ELF-1 (cell line): Measurements from ENCODE around the gene MICAL3.

Experiments used
- DNase-seq: peaks from one replicate; pipeline ENCODE4 v3.0.0-alpha.2; 2016; ENCODE audit warnings: low read depth, low spot score

The MICAL3 gene

DNA sequence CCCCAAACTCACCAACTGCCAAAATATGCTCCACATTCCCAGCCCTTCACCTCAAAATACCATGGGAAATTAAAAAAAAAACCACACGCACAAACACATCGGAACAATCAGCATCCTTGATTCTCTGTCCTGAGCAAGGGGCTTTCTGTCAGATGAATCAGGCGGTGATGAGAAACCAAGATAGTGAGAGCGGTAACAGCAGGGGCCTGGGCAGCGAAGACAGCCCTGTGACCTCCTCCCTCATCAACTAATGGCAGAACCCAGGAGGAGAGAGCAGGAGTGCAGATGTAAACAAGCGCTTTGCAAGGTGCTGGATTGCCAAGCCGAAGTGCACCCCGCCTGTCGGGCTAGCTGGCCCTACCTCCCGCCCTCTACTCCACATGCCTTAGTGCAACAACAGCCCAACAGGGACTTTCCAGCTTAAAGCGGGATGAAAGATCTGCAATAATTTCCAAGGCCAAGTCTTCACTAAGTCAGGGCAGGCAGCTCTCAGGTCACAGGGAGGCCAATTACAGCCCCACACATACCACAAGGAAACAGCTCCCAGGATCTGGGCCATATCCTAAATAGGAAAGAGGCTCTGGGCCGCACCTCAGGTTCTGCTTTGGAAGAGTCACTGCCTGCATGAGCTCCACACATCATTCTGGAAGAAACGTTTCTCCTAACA lies 177.9 kb downstream of the MICAL3 start:
- DNase-seq, result peak; percentile 61

DNA sequence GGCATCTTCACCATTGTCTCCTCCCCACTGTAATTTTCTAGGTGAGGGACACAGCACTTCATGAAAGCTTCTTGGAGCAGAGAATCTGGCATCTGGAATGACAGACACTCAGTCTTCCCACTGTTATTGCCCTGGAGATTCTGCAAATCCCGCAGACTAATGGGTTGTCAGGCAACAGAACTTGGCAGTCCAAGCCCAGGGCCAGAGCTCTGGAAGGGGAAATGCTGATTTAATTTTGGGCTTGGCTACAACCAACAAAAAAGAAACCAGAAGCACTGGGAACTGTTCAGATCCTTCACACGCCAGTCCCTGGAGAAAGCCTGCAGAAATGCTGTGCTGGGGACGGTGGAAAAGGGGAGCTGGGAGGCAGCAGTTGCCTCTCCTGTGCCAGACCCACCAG lies 178.6 kb downstream of the MICAL3 start:
- peak; percentile 43 for DNase-seq

DNA sequence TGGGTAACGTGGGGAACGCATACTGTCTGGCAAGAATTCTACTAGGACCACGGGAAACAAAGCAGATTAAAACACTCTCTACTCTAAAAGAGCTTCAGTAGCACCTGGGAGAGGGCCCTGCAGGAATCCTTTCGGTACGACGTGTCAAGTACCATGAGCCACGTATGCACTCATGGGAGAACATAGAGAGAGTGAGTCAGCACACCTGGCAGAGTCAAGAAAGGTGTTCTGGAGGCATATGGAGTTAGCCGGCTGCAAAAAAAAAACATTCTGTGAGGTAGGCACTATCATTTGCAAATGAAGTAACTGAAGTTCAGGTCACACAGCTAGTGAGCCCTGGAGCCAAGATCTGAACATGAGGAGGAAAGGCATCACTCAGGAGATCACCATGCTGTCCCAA lies 179.0 kb downstream of the MICAL3 start:
- no peak for DNase-seq

DNA sequence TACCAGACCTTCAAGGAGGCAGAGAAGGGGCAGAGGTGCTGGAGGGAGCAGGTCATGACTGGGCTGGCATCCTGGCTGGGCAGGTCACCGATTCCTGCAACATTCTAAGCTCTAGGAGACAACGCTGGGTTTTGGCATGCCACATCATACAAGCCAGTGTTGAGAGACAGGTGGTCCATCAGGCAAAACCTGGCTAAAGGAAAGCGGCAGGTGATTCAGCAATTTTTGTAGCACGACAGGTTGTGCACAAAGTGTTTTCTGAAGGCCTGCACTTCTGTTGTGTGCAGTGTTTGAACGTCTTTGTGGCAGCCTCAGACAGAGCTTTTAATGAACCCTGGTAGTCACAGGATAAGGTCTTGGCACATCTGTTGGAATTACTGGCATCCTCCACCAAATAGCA lies 180.2 kb downstream of the MICAL3 start:
- DNase-seq, result no peak

DNA sequence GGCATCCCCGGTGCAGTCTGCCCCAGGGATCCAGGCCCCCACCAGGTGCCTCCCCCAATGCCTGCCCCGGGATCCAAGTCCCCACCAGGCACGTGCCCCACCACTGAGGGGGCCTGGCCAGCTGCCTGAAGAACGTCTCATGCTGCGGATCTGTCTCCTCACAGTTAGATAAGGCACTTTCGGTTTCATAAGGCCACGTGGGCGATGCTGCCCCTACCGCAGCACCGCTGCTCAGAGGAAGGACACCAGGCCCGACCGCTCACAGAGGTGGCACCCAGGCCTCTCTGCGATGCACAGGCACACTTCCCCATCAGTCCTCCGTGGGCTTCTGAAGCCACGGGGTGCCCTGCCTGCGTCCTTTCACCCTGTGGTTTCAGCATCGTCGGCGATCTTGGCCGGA lies 182.0 kb downstream of the MICAL3 start:
- no peak for DNase-seq

DNA sequence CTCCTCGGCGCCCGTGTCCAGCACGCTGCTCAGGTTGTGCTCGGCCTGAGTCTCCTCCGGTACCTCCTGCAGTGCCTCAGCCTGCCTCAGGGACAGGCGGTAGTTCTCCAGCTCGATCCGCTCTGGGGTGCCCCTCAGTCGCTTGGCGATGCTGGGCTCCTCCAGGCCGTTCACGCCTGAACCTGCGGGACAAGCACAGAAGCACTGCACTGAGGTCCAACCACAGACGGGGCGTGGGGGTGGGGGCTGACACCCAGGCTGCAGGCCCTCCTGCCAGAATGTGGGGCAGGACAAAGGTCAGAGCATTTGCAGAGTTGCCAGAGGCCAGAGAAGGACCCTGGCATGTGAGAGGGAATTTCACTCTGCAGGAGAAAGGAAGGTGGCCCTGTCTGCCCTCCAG lies 182.5 kb downstream of the MICAL3 start:
- DNase-seq, result peak; percentile 56

DNA sequence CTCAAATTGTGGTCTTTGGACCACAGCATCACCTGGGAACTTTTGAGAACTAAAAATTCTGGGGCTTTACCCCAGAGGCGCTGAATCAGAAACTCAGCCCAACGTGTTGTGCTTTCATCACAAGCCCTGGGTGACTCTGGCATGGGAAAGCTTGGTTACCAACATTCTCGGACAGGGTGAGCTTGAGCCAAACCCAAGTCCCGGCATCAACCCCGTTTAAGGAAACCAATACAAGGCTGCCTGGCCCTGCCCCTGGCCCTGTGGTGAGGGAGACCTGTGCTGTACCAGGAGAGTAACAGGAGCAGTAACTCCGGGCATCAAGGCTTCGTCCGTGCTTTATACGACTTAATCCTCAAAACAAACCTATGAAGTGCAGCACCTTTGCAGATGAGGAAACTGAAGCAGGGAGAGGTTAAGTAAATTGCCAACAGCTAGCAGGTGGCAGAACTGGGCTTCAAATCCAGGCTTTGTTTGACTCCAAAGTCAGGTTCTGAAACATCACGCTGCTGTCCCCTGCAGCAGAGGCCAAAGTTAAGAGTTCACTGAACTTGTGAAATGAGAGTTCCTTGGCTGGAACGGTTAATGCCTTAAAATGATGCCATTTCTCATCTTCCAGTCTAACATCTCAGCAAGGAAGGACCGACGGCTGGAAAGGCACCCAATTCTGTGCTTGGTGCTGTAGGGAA lies 186.0 kb downstream of the MICAL3 start:
- DNase-seq, result no peak

DNA sequence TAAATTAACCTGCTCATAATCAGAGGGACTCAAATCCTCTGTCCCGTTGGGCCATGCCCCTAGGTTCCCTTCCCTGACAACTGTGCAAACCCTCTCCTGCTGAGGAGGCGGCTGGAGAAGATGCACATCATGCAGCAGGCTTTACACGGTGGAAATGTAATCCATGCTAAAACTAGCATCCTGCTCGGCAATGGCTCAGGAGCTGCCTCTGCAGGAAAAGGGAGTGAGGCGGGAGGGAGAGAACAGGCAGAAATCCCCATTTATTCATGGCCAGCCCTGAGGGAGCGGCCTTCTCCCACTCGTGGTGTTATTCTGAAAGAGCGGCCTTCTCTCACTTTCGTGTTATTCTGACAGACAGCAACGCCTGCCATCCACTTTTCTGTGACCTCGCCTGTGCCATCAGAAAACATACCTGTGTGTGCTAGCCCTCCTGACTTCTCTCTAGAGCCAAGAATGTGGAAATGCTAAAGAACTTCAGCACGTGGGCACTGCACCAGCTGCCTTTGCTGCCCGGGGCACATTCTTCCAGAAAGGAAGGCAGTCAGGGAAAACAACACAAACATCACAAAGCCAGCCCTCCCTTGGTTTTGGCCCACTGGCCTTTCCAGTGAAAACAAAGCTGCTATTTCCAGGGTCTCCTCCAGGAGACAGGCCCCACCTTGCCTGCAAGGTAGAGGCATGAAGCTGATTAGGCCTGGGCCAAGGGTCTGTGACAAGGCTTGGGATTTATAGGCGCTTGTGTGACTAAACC lies 187.2 kb downstream of the MICAL3 start:
- DNase-seq, result peak; percentile 96

DNA sequence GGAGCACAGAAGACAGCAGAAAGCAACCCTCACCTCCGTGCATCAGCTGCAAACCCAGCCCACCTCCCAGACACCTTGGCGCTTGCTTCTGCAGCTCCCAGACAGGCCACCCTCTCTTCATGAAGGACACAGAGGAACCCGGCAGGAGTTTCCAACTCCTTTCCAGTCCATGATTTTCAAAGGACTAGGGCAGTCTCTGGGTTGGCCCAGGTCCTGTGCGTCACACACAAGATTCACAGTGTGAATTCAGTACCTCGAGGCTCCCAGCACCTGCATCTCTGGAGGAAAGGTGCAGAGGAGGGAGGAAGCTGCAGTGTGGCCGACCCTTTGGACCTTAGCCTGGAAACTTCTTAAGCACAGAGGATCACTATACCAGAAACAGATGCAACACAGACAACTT lies 189.1 kb downstream of the MICAL3 start:
- no peak for DNase-seq

DNA sequence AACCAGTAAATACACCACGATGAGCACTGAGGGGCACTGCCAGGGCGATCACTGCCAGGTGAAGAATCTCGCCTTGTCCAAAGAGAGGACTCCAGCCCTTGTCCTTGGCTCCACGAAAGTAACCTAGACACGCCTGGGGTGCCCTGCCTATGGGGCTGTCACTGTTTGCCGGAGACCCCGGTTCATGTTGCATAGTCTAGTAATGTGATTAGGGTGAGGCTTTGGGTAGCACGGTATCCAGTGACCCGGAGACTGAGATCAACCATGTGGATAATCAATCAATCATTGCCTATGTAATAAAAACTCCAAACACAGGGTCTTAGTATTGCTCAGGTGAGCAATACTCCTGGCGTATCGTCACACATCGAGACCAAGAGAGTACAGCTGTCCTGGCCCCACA lies 190.9 kb downstream of the MICAL3 start:
- DNase-seq, result no peak

DNA sequence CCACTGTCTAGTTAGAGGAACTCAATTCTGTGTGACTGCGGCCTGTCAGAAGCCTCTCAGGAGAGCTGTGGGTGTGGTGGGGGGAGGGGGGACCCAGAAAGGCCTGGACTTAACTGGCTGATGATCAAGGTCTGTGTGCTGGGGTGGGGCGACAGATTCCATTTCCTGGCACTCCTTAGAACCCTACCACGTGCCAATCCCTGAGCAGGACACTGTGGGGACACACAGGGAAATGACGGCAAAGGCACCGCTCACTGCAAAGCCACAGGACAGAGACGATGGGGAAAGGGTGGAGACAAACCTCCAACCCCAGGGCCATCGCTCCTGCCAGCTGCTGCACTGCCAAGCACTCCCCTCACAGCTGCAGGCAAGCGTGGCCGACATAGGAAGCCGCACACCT lies 191.7 kb downstream of the MICAL3 start:
- no peak for DNase-seq

DNA sequence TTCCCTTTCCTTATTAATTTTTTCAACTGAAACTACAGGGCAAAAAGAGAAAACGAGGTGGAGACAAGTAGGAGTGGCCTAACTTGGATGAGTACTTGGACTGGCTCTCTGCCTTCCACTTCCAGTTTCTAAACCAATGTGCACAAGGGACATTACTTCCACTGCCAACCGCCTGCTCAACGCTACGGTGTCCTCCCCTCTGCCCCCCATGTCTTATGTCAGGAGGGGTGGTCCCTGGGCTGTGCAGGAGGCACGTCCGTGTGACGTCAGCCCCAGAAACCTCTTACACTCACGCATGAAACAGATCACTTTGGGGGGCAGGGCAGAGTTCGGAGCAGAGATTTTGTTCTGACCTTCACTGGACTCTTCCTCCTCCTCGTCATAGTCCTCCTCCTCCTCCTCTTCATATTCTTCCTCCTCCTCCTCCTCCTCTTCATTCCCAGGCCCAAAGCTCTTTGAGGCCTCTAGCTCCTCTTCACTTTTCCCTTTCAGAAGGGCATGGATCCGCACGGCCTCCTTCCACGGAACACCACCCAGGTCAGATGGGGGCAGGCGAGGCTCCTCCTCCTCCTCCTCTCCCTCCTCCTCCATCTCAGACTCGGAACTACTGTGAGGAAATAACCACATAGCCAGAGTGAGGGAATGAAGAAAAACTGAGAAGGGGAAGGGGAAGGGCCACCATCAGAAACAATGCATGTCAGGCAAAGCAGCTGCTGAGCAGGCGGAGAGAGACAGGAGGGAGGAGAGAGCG lies 192.7 kb downstream of the MICAL3 start:
- DNase-seq, result no peak

DNA sequence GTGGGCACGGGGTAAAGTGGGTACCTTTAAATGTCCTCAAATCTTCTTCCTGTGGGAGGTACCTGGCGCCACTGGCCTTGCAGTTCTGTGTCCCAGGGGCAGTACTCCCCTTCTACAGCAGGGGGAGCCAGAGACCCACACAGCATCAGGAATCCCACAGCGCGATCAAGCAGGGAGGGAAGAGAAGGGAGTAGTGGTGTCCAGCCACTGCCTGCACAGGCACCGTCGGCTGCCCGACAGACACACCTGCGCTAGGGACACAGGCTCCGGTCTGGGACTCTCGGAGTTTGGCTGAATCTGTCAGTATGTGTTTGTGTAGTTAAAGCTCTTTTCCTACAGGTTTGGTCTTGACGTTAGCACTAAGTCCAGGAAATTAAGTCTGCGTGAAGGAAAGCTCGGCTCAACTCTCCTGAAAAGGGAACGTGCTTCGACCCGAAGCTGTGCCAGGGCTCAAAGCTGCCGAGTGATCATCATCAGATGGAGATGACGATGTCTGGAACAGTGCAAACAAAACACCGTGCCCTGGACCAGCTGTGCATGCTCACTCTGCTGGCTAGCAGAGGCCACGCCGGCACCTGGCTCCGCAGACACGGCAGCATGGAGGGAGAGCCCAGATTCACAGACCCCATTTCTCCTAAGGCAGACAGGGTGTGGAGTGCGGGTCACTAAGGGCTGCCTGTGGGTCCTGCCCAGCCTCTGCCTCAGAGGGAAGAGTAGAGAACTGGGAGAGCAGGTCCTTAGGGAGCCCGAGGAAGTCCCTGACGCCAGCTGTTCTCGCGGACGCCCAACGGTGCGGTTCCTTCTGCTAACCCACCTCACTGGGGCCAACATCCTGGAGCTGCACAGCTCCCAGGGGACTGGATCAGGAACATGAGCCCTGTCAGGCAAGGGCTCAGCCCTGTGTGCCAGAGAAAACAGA lies 194.1 kb downstream of the MICAL3 start:
- DNase-seq, result peak; percentile 94

DNA sequence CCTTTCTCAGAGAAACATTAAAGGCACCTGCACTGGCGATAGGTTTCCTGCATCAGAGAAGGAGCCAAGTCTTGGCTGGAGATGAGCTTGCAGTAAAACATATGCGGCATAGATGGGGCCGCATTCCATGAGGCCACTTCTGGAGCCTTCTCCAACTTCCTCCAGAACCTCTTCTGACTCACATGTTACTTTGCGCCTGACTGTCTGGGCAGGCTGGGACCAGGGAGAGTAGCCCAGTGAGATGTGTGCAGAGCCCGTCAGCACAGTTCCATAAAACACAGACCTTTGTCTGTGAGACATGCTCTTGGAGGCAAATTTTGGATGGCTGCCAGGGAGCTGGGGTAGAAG lies 194.7 kb downstream of the MICAL3 start:
- DNase-seq, result no peak

DNA sequence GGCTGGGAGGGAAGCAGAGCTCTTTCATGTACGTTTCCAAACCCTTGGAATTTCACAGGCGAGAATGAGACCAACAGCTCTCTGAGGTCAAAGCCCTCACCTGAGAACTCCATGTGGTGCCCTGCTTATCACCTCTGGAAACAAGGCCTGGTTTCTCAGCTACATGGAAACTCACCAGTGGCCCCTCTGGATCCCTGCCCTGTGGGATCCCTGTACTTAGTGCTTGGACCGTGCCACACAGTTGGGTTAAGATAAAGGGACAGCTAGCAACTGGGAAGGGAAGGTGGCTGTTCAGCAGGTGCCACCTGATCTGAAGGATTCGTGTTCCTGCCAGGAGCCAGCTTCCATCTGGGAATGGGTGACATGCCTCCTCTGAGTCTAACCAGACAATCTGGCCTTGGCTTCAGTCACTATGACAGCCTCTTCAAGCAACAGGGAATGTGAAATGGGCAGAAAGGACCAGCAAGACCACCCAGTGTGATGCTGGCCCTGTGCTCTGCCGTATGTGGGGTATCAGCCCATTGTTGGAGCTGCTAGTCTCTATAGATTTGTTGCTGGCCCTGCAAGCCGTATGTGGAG lies 195.8 kb downstream of the MICAL3 start:
- no peak for DNase-seq

DNA sequence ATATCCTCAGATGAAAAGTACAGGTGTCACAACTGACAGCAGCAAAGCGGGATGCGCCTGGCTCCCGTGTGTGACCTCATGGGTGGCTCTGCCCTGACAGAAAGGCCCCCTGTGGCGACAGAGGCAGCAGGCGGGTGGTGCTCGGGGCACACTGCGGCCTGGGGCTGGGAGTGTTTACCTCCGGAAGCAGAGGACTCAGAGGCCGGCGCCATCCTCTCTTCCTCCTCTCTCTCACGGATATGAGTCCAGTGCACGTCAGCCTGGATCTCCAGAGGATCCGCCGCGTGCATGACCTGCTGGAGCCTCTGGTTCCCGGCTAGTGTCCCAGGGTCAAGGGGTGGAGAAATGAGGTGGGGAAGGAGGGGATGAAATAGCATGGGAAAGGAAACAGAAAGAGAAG lies 196.9 kb downstream of the MICAL3 start:
- no peak for DNase-seq

DNA sequence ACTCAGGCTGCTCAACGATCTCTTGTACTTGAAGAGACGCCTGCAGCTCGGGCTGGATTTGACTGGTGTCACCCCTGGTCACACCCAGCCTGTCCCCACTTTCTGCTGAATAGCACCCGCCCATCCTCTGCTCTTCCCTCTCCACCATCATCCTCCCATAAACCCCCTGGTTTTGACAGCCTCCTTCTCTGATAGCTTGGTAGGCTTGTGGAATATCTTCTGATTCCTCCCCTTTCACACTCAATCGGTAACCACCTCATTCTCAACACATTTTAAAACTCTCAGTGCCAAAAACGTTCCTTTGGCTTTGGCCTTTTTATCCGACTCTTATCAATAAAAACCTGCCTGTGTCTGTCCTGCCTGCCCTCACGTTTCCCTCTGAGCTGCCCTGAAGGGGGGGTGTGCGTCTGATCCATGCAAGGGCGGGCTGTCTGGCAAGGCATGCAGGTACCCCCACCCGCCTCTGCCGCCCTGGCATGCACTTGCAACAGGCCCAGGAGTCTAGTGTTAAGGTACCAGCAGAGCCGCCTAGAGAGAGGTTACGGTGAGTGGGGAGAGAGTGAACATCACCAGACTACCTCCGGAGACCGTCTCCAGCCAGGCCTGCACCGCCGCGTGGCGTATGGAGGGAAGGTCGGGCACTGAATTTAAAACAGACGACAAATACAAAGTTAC lies 198.3 kb downstream of the MICAL3 start:
- DNase-seq, result no peak

DNA sequence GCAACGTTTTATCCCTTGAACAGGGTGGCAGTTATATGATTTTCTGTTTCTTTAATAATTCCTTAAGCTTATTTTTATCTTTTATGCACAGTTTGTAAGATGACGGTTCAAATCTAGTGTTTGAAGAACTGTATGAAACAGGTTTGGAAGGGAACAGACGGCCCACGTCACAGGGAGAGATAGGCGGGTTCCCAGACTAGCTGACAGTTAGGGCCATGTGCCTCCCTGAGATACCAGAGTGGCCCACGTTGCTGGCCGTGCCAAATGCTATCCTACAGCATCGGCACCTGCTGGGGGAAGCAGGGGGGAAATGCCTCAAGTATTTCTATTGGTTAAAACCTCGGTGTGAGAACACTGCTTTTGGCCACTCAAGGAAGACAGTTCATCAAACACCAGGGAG lies 199.9 kb downstream of the MICAL3 start:
- DNase-seq, result no peak

DNA sequence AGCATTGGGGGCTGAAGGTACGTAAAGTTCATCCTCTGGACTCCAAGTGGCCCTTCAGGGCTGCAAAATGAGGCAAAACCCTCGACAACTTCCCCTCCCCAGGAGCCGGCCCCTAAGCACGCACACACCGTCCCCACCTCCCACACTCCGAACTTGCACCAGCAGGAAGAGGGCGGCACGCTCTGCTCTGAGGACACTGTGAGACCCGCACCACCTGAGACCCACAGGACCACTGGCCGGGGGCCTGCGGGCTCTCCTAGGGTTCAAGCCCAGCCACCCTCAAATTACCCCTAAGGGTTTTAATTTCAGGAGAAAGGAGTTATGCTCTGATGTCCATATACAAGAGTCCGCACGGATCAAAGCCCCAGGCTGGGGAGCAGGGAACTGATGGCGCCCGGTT lies 200.4 kb downstream of the MICAL3 start:
- DNase-seq, result no peak

DNA sequence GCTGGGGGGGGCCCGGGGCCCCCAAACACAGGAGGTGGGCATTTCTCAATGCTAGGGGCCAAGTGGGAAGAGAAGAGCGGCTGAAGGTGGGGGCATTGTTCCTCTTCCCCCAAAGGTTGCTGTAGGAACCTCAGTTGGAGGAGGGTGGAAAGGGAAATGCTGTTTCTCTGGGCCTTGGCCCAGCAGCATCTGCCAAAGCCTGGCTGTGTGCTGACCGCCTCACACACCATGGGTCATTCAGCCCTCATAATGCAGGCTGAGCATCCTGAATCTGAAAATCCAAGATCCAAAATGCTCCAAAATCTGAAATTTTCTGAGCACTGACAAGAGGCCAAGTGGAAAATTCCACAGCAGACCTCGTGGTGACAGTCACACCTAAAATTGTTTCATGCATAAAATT lies 201.1 kb downstream of the MICAL3 start:
- no peak for DNase-seq
